ENCODE measurements around the gene RAD51B.

Gene RAD51B

DNA sequence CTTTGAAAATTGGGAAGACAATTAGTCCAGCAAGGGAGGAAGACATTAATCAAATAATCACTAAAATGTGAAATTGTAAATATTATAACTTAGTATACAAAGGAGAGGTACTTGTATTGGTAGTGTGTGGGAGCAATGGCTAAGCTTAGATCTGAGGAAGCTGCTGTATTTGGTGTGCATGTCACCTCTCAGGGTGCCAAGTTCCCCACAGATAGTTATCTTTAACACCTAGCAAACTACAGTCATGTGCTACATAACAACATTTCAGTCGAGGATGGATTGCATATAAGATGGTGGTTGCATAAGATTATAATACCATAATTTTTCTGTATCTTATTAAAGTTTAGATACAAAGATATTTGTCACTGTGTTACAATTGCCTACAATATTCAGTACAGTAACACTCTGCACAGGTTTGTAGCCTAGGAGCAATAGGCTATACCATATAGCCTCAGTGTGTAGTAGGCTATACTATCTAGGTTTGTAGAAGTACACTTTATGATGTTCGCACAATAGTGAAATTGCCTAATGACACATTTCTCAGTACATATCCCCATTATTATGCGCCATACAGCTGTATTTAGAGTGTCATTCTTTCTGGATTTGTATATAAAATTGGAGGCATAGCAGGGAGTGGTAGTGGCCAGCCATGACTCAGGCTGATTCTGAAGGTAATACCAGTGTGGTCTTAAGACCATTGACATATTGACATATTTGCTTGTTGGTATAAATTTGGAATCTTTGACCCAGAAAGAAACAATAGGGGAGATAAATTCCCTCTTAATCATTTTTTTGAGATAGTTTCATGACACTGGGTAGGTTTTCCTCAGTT is 55.8 kb downstream of the RAD51B start:
- H3K9ac ChIP-seq (ENCODE audit: low read length), result no peak overlapping the region
- no peaks in the 10 kb centered on the region for H3K4me1 ChIP-seq (ENCODE audit: control insufficient read depth, insufficient read depth, low read length)
- no peak overlapping the region for H3K4me3 ChIP-seq (ENCODE audit: low read length)
- no peaks in the 10 kb centered on the region for H3K36me3 ChIP-seq (ENCODE audit: control insufficient read depth, insufficient read depth, low read length, severe bottlenecking)
- H3K27me3 ChIP-seq (replicated peaks; ENCODE audit: control insufficient read depth, insufficient read depth, low read length), result no peaks in the 10 kb centered on the region
- no peak for DNase-seq (ENCODE audit: low read depth)
- H3K9me3 ChIP-seq (ENCODE audit: control insufficient read depth, low read length), result no peaks in the 10 kb centered on the region

GRCh38 chr14:67879026-67879425 is 59.4 kb downstream of the RAD51B start:
- Histone ChIP-seq H3K36me3 (ENCODE audit: control insufficient read depth, insufficient read depth, low read length, severe bottlenecking) (no peaks in the 10 kb centered on the region), H3K27me3 (replicated peaks; ENCODE audit: control insufficient read depth, insufficient read depth, low read length) (no peaks in the 10 kb centered on the region), H3K9me3 (ENCODE audit: control insufficient read depth, low read length) (no peaks in the 10 kb centered on the region), H3K4me3 (ENCODE audit: low read length) (no peak overlapping the region), H3K9ac (ENCODE audit: low read length) (no peak overlapping the region), H3K4me1 (ENCODE audit: control insufficient read depth, insufficient read depth, low read length) (peaks cover 2% of the 10 kb centered on the region)
- no peak for DNase-seq (ENCODE audit: low read depth)

DNA sequence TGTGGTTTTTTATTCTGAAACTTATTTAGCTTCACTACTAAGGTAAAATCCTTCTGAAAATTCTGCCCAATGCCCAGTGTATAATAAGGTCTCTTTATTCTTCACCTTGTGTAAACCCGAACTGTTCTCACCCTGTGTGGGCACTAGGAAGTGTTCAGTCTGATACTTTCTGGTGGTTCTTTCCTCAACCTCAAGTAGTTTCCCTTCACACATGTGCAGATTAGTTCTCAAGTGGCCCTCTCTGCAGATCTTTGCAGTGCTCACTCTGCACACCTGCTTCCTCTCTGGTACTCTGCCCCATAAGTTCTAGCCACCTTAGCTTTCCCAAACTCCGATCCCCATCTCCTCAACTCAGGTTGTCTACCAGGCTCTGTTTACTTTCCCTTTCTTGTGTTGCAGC is 61.6 kb downstream of the RAD51B start:
- no peaks in the 10 kb centered on the region for H3K9me3 ChIP-seq (ENCODE audit: control insufficient read depth, low read length)
- H3K9ac ChIP-seq (ENCODE audit: low read length), result no peak overlapping the region
- no peak for DNase-seq (ENCODE audit: low read depth)
- peaks cover 16% of the 10 kb centered on the region for H3K4me1 ChIP-seq (ENCODE audit: control insufficient read depth, insufficient read depth, low read length)
- no peak overlapping the region for H3K4me3 ChIP-seq (ENCODE audit: low read length)
- no peaks in the 10 kb centered on the region for H3K27me3 ChIP-seq (replicated peaks; ENCODE audit: control insufficient read depth, insufficient read depth, low read length)
- H3K36me3 ChIP-seq (ENCODE audit: control insufficient read depth, insufficient read depth, low read length, severe bottlenecking), result no peaks in the 10 kb centered on the region

DNA sequence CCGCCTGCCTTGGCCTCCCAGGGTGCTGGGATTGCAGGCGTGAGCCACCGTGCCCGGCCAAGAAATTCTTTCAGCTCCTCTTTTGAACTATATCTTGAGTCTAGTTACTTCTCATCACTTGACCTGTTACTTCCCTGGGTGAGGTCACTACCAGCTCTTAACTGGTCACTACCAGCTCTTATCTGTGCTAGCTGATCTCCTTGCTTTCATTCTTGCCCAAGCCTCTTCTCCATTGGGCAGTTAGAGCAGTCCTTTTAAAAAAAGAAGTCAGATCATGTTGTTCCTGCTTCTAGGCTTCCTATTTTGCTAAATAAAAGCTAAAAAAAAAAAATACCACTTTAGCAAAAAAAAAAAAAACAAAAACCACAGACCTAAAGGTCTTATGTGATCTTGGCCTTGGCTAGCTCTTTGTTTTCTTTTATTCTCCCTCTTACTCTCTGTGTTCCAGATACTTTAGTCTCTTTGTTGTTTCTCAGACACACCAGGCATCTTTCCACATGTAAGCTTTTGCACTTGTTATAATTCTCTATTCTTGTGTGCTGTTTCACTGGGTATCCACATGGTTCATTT is 63.5 kb downstream of the RAD51B start:
- H3K27me3 ChIP-seq (replicated peaks; ENCODE audit: control insufficient read depth, insufficient read depth, low read length), result no peaks in the 10 kb centered on the region
- no peak for DNase-seq (ENCODE audit: low read depth)
- no peaks in the 10 kb centered on the region for H3K9me3 ChIP-seq (ENCODE audit: control insufficient read depth, low read length)
- no peak overlapping the region for H3K4me3 ChIP-seq (ENCODE audit: low read length)
- no peaks in the 10 kb centered on the region for H3K36me3 ChIP-seq (ENCODE audit: control insufficient read depth, insufficient read depth, low read length, severe bottlenecking)
- H3K9ac ChIP-seq (ENCODE audit: low read length), result no peak overlapping the region
- peaks cover 16% of the 10 kb centered on the region for H3K4me1 ChIP-seq (ENCODE audit: control insufficient read depth, insufficient read depth, low read length)

GRCh38 chr14:67883717-67884116 is 64.1 kb downstream of the RAD51B start:
- DNase-seq (ENCODE audit: low read depth), result peak; percentile 83

DNA sequence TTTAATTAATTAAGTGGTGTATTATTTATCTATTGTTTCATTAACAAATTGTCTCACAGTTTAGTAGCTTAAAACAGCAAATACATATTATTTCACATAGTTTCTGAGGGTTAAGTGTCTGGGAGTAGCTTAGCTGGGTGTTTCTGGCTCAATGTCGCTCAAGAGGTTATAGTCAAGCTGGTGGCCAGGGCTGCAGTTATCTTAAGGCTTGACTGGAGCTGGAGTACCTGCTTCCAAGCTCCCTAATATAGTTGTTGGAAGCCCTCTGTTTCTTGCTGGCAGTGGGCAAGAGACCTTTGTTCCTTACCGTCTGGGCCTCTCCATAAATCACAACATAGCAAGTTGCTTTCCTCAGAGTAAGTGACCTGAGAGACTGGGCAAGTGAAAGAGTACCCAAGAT is 66.6 kb downstream of the RAD51B start:
- Histone ChIP-seq H3K36me3 (ENCODE audit: control insufficient read depth, insufficient read depth, low read length, severe bottlenecking) (no peaks in the 10 kb centered on the region), H3K9ac (ENCODE audit: low read length) (no peak overlapping the region), H3K4me3 (ENCODE audit: low read length) (no peak overlapping the region), H3K4me1 (ENCODE audit: control insufficient read depth, insufficient read depth, low read length) (peaks cover 16% of the 10 kb centered on the region), H3K9me3 (ENCODE audit: control insufficient read depth, low read length) (no peaks in the 10 kb centered on the region), H3K27me3 (replicated peaks; ENCODE audit: control insufficient read depth, insufficient read depth, low read length) (no peaks in the 10 kb centered on the region)
- no peak for DNase-seq (ENCODE audit: low read depth)

More at GRCh38 chr14:67883717-67884116, 64.1 kb downstream of the RAD51B start:
- no peak overlapping the region for H3K4me3 ChIP-seq (ENCODE audit: low read length)
- no peaks in the 10 kb centered on the region for H3K27me3 ChIP-seq (replicated peaks; ENCODE audit: control insufficient read depth, insufficient read depth, low read length)
- H3K36me3 ChIP-seq (ENCODE audit: control insufficient read depth, insufficient read depth, low read length, severe bottlenecking), result no peaks in the 10 kb centered on the region
- peak overlapping the region; percentile 67 for H3K9ac ChIP-seq (ENCODE audit: low read length)
- peaks cover 16% of the 10 kb centered on the region for H3K4me1 ChIP-seq (ENCODE audit: control insufficient read depth, insufficient read depth, low read length)
- no peaks in the 10 kb centered on the region for H3K9me3 ChIP-seq (ENCODE audit: control insufficient read depth, low read length)

- Histone ChIP-seq H3K9me3 (ENCODE audit: control insufficient read depth, low read length) (no peaks in the 10 kb centered on the region), H3K4me3 (ENCODE audit: low read length) (no peak overlapping the region), H3K4me1 (ENCODE audit: control insufficient read depth, insufficient read depth, low read length) (peaks cover 16% of the 10 kb centered on the region), H3K36me3 (ENCODE audit: control insufficient read depth, insufficient read depth, low read length, severe bottlenecking) (no peaks in the 10 kb centered on the region), H3K9ac (ENCODE audit: low read length) (no peak overlapping the region), H3K27me3 (replicated peaks; ENCODE audit: control insufficient read depth, insufficient read depth, low read length) (no peaks in the 10 kb centered on the region)
- DNase-seq (ENCODE audit: low read depth), result no peak
These were observed 67.9 kb downstream of the RAD51B start for GRCh38 chr14:67887478-67887877.

- no peak for DNase-seq (ENCODE audit: low read depth)
- H3K36me3 ChIP-seq (ENCODE audit: control insufficient read depth, insufficient read depth, low read length, severe bottlenecking), result no peaks in the 10 kb centered on the region
- no peak overlapping the region for H3K9ac ChIP-seq (ENCODE audit: low read length)
- H3K4me1 ChIP-seq (ENCODE audit: control insufficient read depth, insufficient read depth, low read length), result peaks cover 9% of the 10 kb centered on the region
- no peak overlapping the region for H3K4me3 ChIP-seq (ENCODE audit: low read length)
- no peaks in the 10 kb centered on the region for H3K27me3 ChIP-seq (replicated peaks; ENCODE audit: control insufficient read depth, insufficient read depth, low read length)
- no peaks in the 10 kb centered on the region for H3K9me3 ChIP-seq (ENCODE audit: control insufficient read depth, low read length)
These were observed 69.9 kb downstream of the RAD51B start for GRCh38 chr14:67889455-67889854.

DNA sequence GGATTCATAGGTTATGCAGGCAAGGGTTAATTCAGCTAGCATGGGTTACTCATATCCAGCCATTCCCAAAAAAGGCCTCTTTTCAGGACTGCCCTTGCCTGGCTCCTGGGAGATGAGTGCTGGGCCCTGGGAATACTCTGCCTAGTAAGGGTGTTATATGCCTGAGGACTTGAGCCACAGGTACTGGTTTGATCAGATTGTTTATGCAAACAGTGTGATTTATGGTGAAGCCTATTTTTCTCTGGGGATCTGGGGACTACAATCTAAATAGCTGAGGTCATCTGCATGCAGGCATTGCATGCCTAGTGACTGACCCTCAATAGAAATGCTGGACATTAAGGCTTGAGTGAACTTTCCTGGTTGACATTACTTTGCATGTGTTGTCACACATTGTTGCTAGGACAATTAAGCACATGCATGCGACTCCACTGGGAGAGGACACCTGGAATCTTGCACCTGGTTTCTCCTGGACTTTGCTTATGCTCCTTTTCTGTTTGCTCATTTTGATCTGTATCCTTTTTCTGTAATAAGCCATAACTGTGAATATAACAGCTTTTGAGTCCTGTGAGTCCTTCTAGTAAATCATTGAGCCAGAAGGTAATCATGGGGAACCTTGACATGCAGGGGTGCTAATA is 73.0 kb downstream of the RAD51B start:
- DNase-seq (ENCODE audit: low read depth), result no peak
- H3K9ac ChIP-seq (ENCODE audit: low read length), result no peak overlapping the region
- H3K4me1 ChIP-seq (ENCODE audit: control insufficient read depth, insufficient read depth, low read length), result no peaks in the 10 kb centered on the region
- H3K4me3 ChIP-seq (ENCODE audit: low read length), result no peak overlapping the region
- no peaks in the 10 kb centered on the region for H3K27me3 ChIP-seq (replicated peaks; ENCODE audit: control insufficient read depth, insufficient read depth, low read length)
- no peaks in the 10 kb centered on the region for H3K36me3 ChIP-seq (ENCODE audit: control insufficient read depth, insufficient read depth, low read length, severe bottlenecking)
- H3K9me3 ChIP-seq (ENCODE audit: control insufficient read depth, low read length), result no peaks in the 10 kb centered on the region

- Histone ChIP-seq H3K9me3 (ENCODE audit: control insufficient read depth, low read length) (peaks cover 4% of the 10 kb centered on the region), H3K4me1 (ENCODE audit: control insufficient read depth, insufficient read depth, low read length) (peaks cover 12% of the 10 kb centered on the region), H3K4me3 (ENCODE audit: low read length) (no peak overlapping the region), H3K9ac (ENCODE audit: low read length) (peak overlapping the region; percentile 22), H3K36me3 (ENCODE audit: control insufficient read depth, insufficient read depth, low read length, severe bottlenecking) (no peaks in the 10 kb centered on the region), H3K27me3 (replicated peaks; ENCODE audit: control insufficient read depth, insufficient read depth, low read length) (no peaks in the 10 kb centered on the region)
- peak; percentile 19 for DNase-seq (ENCODE audit: low read depth)
These were observed 80.7 kb downstream of the RAD51B start for GRCh38 chr14:67900231-67900630.

DNA sequence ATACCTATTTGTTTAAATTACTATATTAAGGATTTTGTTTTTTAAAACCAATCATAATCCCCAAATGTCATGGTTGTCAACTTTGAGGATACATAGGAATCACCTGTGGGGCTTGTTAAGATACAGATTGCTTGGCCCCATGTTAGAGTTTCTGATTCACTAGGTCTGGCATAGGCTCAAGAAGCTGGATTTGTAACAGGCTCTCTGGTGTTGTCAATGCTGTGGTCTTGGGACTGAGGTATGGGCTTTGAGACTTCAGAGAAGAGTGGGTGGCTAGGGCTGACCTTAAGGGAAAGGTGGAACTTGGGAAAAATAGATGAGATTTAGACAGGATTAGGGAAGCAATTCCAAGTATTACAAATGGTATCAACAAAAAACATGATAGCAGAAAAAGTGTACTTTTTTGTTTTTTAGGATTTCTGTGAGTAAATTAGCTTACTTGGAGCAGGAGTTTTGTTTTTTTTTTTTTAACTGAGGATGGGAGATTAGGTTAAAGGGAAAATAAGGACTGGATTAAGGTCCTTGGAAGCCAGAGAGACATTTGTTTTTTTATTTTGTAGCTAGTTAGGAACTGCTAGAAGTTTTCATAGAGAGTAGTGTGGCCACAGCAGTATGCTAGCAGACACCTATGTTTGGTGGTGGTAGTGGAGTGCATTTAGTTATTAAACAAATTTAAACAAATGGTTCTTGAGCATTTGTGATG is 88.6 kb downstream of the RAD51B start:
- Histone ChIP-seq H3K9ac (ENCODE audit: low read length) (no peak overlapping the region), H3K4me3 (ENCODE audit: low read length) (no peak overlapping the region), H3K9me3 (ENCODE audit: control insufficient read depth, low read length) (no peaks in the 10 kb centered on the region), H3K36me3 (ENCODE audit: control insufficient read depth, insufficient read depth, low read length, severe bottlenecking) (no peaks in the 10 kb centered on the region), H3K4me1 (ENCODE audit: control insufficient read depth, insufficient read depth, low read length) (peaks cover 6% of the 10 kb centered on the region), H3K27me3 (replicated peaks; ENCODE audit: control insufficient read depth, insufficient read depth, low read length) (no peaks in the 10 kb centered on the region)
- peak; percentile 13 for DNase-seq (ENCODE audit: low read depth)
